Measurements from ENCODE around the gene HS6ST1.

Gene HS6ST1

GRCh38 chr2:128318776-128319464 lies at the start of gene HS6ST1:
Gene HS6ST1 (minus strand): TSS chr2:128318868. CDS start chr2:128318563, 305 bp downstream.
- peak; percentile 86 to 89 for DNase-seq

GRCh38 chr2:128367601-128368359 lies 49.1 kb upstream of the HS6ST1 start:
- no peak for DNase-seq

- DNase-seq = no peak
Observed at GRCh38 chr2:128366713-128367511, 48.2 kb upstream of the HS6ST1 start.

DNA sequence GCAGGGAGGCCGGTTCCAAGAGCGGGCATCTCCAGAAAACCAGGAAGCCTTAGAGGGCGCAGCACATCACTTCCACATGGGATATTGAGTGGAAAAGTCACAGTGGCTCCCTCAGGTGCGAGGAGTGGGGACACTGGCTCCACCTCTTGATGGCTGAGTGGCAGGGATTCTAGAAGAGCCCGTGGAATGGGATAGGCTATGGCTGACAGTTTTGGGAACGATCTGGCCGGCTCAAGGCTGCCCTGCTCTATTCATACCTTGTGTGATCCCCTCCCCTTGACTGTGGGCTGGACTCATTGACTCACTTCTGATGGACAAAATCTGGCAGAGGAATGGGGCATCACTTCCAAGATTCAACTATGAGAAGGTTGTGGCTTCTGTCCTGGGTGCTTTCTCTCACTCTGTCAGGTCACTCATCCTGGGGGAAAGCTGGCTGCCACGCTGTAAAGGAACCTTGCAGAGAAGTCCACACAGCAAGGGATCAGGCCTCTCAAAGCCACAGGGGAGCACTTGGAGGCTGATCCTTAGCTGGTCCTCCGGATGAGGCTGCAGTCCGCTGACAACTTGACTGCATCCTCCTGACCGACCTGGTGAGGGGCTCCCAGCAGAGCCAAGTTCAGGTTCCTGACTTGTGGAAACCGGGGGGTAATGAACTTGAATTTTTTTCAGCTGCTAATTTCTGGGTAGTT lies 46.7 kb upstream of the HS6ST1 start:
- no peak for DNase-seq

GRCh38 chr2:128364441-128364911 lies 45.8 kb upstream of the HS6ST1 start:
- DNase-seq = no peak

- DNase-seq = no peak
Observed at GRCh38 chr2:128363934-128364361, 45.3 kb upstream of the HS6ST1 start.

- DNase-seq = no peak
Observed at GRCh38 chr2:128362889-128363228, 44.2 kb upstream of the HS6ST1 start.

GRCh38 chr2:128362176-128362888 lies 43.7 kb upstream of the HS6ST1 start:
- DNase-seq = no peak

DNA sequence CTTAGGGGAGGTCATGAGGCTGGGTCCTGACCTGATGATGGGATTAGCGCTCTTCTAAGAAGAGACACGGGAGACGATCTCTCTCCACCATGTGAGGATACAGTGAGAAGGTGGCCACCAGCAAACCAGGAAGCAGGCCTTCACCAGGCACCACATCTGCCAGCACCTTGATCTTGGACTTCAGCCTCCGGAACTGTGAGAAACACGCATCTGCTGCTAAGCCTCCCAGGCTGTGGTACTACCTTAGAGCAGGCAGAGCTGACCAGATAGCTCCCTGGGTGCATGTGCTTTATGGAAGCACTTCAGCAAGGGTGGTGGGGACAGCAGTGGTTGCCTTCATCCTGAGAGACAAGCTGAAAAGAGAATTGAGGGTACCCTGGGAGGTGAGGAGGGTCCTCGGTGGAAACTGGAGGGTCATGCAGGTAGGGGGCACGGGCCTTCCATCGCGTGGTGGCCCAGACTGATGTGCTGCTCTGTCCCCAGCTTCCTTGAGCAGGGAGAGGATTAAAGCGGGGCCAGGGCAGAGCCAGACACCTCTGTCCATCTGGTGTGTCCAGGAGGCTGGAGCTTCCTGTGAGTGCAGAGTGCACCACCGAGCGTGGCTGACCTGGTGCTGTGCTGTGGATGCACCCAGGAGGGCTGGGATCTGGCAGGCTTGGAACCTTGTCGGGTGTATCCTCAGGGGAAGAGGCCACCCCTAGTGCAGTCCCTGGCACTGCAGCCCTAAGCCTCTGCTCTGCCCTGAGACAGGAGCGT lies 42.9 kb upstream of the HS6ST1 start:
- no peak for DNase-seq

GRCh38 chr2:128360711-128361110 lies 42.0 kb upstream of the HS6ST1 start:
- no peak for DNase-seq

- no peak for DNase-seq
Observed at GRCh38 chr2:128359841-128360240, 41.2 kb upstream of the HS6ST1 start.

DNA sequence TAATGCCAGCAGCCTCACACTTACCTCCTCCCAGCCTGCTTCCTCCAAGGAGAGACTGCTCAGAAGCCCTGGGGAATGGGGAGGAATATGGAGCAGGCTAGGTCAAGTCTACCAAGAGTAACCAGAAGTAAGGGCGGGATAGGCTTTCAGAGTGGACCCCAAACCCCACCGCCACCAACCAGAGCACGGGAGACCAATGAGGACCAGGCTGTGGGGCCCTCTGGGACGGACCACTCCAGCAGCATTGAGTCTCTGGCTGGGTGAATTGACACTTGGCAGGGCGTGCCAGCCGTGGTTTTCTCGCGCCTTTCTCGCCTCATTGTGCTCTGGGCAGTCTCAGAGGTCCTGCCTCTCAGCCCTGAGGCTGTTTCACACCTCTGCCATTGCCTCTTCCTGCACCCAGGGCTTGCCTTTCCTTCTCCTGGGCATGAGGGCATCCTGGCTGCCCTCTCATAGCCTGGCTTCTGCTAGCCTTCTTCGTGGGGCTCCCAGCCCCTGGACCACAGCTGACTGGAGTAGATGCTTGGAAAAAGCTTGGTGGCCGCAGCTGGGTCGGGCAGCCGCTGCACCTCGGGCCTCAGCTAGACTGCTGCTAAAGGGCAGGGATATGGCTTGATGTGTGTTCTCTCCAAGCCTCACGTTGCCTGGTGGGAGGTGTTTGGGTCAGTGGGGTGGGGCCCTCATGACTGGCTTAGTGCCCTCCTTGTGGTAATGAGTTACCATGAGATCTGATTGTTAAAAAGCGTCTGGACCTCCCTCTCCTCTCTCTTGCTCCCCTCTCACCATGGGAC lies 40.5 kb upstream of the HS6ST1 start:
- DNase-seq = no peak

DNA sequence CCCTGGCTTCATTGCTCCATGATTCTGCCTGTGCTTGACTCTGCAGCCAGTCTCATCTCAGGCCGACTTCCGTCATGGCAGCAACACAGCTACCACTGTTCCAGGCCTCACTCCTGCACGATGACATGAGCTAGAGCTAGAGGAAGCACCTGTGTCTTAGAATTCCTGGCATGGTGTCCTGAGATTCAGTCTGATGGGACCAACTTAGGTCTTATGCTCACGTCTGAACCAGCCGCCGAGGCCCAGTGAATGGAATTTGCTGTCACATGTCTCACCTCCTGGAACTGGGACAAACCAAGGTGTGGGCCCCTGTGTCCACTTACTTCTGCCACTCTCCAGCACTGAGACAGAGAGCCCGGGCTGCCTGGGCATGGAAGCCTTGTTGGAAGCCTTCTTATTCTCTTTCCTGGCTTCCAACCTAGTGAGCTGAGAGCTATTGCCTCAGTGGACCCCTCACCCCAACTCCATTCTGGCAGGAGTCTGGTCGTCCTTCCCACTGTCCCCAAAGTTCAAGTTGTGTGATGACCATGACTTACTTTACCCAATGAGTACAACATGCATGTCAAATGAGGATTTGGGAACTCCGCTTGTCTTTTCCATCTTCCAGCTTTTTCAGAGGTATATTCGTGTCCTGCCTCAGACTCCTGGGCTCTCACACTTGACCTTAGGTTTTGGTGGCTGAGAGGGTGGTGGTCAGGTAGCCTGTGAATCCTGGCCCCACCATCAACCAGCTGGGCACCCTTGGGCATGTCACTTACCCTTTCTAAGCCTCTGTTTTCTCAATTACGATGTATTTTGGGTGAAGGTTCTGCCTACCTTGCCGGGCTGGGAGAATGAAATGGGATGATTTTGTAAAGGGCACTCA lies 39.1 kb upstream of the HS6ST1 start:
- DNase-seq = no peak

- no peak for DNase-seq
Observed at GRCh38 chr2:128356127-128356526, 37.5 kb upstream of the HS6ST1 start.

DNA sequence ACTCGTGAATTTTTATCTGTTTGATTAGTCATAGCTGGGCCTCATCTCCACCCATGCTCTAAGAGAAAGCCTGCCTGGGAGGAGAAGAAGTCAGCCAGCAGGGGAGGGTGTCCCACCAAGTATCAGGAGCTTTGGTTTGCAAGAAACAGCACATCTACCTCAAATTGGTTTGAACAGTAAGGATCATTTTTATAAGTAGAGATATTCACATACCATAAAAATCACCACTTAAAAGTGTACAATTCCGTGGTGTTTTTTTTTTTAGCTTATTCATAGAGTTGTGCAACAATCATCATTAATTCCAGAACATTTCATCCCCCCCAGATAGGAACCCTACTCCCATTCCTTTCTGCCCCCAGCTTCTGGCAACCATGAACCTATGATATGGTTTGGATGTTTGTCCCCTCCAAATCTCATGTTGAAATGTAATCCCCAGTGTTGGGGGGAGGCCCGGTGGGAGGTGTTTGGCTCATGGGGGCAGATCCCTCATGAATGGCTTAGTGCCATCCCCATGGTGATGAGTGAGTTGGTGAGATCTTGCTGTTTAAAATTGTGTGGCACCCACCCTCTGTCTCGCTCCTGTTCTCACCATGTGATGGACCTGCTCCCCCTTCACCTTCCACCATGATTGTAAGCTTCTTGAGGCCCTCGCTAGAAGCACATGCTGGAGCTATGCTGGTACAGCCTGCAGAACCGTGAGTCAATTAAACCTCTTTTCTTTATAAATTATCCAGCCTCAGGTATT lies 36.2 kb upstream of the HS6ST1 start:
- DNase-seq = no peak

- no peak for DNase-seq
Observed at GRCh38 chr2:128354161-128354560, 35.5 kb upstream of the HS6ST1 start.

GRCh38 chr2:128350736-128351135 lies 32.1 kb upstream of the HS6ST1 start:
- no peak for DNase-seq

- DNase-seq = no peak
Observed at GRCh38 chr2:128348701-128349100, 30.0 kb upstream of the HS6ST1 start.
